Astrocyte (in vitro differentiated cells and primary cell): Measurements from ENCODE around the gene TMC8. TPM values are rescaled to one million over a fixed set of nuclear protein-coding genes. Genes with fewer than 3 reads are reported as not detected.

Experiments
- DNase-seq: peaks from one replicate; pipeline ENCODE4 v3.0.0-alpha.2; 2010; ENCODE audit warnings: low read depth
- FAIRE-seq: peaks from 2 replicates; lab custom pipeline; 2011; peaks lifted over from hg19 to GRCh38; lab: Jason Lieb, UNC
- H2AFZ ChIP-seq: 2 replicates; pipeline ENCODE4 v1.6.0; 2012; ENCODE audit warnings: low read depth, low read length, inconsistent platforms
- H3K27ac ChIP-seq: 2 replicates; pipeline ENCODE4 v1.5.1; 2011; ENCODE audit warnings: low read depth, low read length, inconsistent platforms
- H3K27me3 ChIP-seq: 2 replicates; pipeline ENCODE4 v1.6.0; 2011; ENCODE audit warnings: low read length, inconsistent platforms; ENCODE audit not compliant: insufficient read depth
- H3K36me3 ChIP-seq: 2 replicates; pipeline ENCODE4 v1.5.1; 2011; ENCODE audit warnings: low read length, inconsistent platforms; ENCODE audit not compliant: insufficient read depth
- H3K4me1 ChIP-seq: 2 replicates; pipeline ENCODE4 v1.5.1; 2011; ENCODE audit warnings: low read length, inconsistent platforms; ENCODE audit not compliant: insufficient read depth
- H3K4me2 ChIP-seq: 2 replicates; pipeline ENCODE4 v1.6.0; 2012; ENCODE audit warnings: low read length, inconsistent platforms
- H3K4me3 ChIP-seq: 2 replicates; pipeline ENCODE4 v1.5.1; 2011; ENCODE audit warnings: low read depth, mild to moderate bottlenecking, low read length, inconsistent platforms; ENCODE audit not compliant: insufficient read depth
- H3K79me2 ChIP-seq: 2 replicates; pipeline ENCODE4 v1.6.0; 2012; ENCODE audit warnings: mild to moderate bottlenecking, low read length, inconsistent platforms; ENCODE audit not compliant: insufficient read depth
- H3K9ac ChIP-seq: 2 replicates; pipeline ENCODE4 v1.6.0; 2012; ENCODE audit warnings: mild to moderate bottlenecking, low read length, inconsistent platforms
- H3K9me3 ChIP-seq: 2 replicates; pipeline ENCODE4 v1.5.1; 2012; ENCODE audit warnings: low read depth, mild to moderate bottlenecking, low read length, inconsistent platforms; ENCODE audit not compliant: insufficient read depth
- H4K20me1 ChIP-seq: 2 replicates; pipeline ENCODE4 v1.6.0; 2012; ENCODE audit warnings: low read length, inconsistent platforms; ENCODE audit not compliant: insufficient read depth
- H3K27ac Mint-ChIP-seq: one replicate; pipeline ENCODE4 v1.8.0; 2021; ENCODE audit warnings: mild to moderate bottlenecking, mixed read lengths; ENCODE audit not compliant: unreplicated experiment
- H3K27me3 Mint-ChIP-seq: one replicate; pipeline ENCODE4 v1.8.0; 2021; ENCODE audit warnings: low read depth, mixed read lengths; ENCODE audit not compliant: unreplicated experiment
- H3K36me3 Mint-ChIP-seq: one replicate; pipeline ENCODE4 v1.8.0; 2021; ENCODE audit warnings: low read depth, mixed read lengths; ENCODE audit not compliant: unreplicated experiment
- H3K4me1 Mint-ChIP-seq: one replicate; pipeline ENCODE4 v1.8.0; 2021; ENCODE audit warnings: low read depth, mixed read lengths; ENCODE audit not compliant: unreplicated experiment
- H3K4me3 Mint-ChIP-seq: one replicate; pipeline ENCODE4 v1.8.0; 2021; ENCODE audit warnings: mild to moderate bottlenecking, moderate library complexity, mixed read lengths; ENCODE audit not compliant: unreplicated experiment
- H3K9me3 Mint-ChIP-seq: one replicate; pipeline ENCODE4 v1.8.0; 2021; ENCODE audit warnings: mild to moderate bottlenecking, mixed read lengths; ENCODE audit not compliant: unreplicated experiment
- EZH2 ChIP-seq: IDR thresholded peaks from 2 replicates; pipeline ENCODE4 v1.6.1; 2012; ENCODE audit warnings: mild to moderate bottlenecking, low read length, inconsistent platforms; ENCODE audit not compliant: insufficient read depth
- total RNA-seq: library from RNA; stranded (reverse); gene quantifications from 2 replicates; pipeline ENCODE4 v1.2.1, GENCODE V29; 2021
- TF ChIP-seq, protein P1 (sequence below): IDR thresholded peaks from 2 replicates; pipeline ENCODE4 v1.5.1; 2011; ENCODE audit warnings: low read depth, mild to moderate bottlenecking, inconsistent platforms, low read length, moderate library complexity; ENCODE audit not compliant: insufficient read depth

The TMC8 gene
- total RNA-seq, 1 donor from 2014 or later = 0.27 TPM

DNA sequence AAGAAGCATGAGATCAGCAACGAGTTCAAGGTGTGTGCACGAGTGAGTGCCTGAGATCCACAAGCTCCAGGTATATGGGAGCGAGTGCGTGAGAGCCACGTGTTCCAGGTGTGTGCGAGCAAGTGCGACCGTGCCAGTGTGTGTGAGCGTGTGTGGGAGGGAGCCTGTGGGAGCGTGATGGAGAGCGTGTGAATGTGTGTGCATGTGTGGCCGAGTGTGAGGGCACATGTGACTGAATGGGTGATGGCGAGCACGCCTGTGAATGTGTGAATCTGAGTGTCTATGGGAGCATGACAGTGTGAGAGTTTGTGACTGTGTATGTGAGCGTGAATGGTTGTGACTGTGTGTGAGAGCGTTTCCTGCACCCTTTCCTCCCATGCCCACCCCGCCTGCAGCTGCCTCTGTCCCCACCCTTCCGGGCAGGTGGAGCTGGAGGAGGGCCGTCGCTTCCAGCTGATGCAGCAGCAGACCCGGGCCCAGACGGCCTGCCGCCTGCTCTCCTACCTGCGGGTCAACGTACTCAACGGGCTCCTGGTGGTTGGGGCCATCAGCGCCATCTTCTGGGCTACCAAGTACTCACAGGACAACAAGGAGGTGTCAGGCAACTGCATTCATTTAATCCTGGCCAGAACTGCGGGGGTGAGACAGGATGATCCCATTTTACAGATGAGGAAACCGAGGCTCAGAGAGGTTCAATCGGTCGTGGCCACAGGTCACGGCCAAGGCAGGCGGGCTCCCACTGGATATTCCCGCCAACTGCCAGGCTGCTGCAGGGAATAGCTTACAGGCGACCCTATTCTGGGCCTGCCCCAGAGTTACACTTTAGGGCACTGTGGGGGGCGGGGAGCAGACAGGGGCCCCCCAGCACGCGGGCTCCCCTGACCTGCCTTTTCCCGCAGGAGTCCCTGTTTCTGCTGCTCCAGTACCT, 3.7 kb downstream of the TMC8 start:
- Histone ChIP-seq H3K4me1 (no peaks in the 10 kb centered on the region), H2AFZ (no peak overlapping the region), H4K20me1 (no peaks in the 10 kb centered on the region), H3K27me3 (peaks cover 9% of the 10 kb centered on the region), H3K27ac (no peak overlapping the region), H3K79me2 (no peaks in the 10 kb centered on the region), H3K36me3 (no peaks in the 10 kb centered on the region), H3K9me3 (no peaks in the 10 kb centered on the region), H3K4me2 (no peak overlapping the region), H3K9ac (no peak overlapping the region), H3K4me3 (no peak overlapping the region)
- peaks cover 22% of the 10 kb centered on the region for H3K27me3 Mint-ChIP-seq
- H3K36me3 Mint-ChIP-seq = no peaks in the 10 kb centered on the region
- DNase-seq = no peak
- TF ChIP-seq, protein P1, sequence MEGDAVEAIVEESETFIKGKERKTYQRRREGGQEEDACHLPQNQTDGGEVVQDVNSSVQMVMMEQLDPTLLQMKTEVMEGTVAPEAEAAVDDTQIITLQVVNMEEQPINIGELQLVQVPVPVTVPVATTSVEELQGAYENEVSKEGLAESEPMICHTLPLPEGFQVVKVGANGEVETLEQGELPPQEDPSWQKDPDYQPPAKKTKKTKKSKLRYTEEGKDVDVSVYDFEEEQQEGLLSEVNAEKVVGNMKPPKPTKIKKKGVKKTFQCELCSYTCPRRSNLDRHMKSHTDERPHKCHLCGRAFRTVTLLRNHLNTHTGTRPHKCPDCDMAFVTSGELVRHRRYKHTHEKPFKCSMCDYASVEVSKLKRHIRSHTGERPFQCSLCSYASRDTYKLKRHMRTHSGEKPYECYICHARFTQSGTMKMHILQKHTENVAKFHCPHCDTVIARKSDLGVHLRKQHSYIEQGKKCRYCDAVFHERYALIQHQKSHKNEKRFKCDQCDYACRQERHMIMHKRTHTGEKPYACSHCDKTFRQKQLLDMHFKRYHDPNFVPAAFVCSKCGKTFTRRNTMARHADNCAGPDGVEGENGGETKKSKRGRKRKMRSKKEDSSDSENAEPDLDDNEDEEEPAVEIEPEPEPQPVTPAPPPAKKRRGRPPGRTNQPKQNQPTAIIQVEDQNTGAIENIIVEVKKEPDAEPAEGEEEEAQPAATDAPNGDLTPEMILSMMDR = peak; percentile 26
- no peak for TF ChIP-seq EZH2
- H3K4me1 Mint-ChIP-seq = no peaks in the 10 kb centered on the region
- no peak for FAIRE-seq
- no peak overlapping the region for H3K27ac Mint-ChIP-seq
- H3K4me3 Mint-ChIP-seq = no peak overlapping the region
- H3K9me3 Mint-ChIP-seq = no peaks in the 10 kb centered on the region

DNA sequence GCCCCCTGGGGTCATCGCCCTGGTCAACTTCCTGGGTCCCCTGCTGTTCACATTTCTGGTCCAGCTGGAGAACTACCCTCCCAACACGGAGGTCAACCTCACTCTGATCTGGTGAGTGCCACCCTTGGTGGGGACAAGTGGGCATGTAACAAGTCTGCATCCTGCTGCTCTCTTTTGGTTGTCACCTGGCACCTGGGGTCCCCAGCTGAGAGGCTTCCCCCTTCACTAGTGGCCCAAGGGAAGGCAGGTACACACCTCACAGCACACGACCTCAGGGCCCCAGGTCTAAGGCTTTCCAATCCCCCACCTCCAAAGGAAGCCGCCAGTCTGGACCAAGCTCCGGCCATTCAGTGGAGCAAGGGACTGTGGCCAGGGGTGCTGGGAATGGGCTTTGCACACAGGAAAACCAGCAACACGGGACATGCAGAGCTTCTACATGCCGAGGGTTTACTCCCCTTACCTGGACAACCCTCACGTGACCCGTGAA, 4.4 kb downstream of the TMC8 start:
- Histone ChIP-seq H3K79me2 (no peaks in the 10 kb centered on the region), H3K27me3 (peaks cover 7% of the 10 kb centered on the region), H3K36me3 (no peaks in the 10 kb centered on the region), H3K4me2 (no peak overlapping the region), H3K27ac (no peak overlapping the region), H4K20me1 (no peaks in the 10 kb centered on the region), H3K9ac (no peak overlapping the region), H2AFZ (no peak overlapping the region), H3K9me3 (no peaks in the 10 kb centered on the region), H3K4me1 (no peaks in the 10 kb centered on the region), H3K4me3 (no peak overlapping the region)
- Mint-ChIP-seq H3K27ac (no peak overlapping the region), H3K4me3 (no peak overlapping the region), H3K27me3 (peaks cover 22% of the 10 kb centered on the region), H3K9me3 (no peaks in the 10 kb centered on the region), H3K4me1 (no peaks in the 10 kb centered on the region), H3K36me3 (no peaks in the 10 kb centered on the region)
- FAIRE-seq (no peak), DNase-seq (no peak)
- TF ChIP-seq EZH2 = no peak
- TF ChIP-seq, protein P1 = no peak
